GM19328 (cell line): ENCODE data around the gene RNF103.

Experiments
- ATAC-seq: cut with Tn5 transposase; IDR thresholded peaks from one replicate; pipeline ENCODE4 v1.9.1; 2021; ENCODE audit warnings: mild to moderate bottlenecking, moderate library complexity; ENCODE audit not compliant: unreplicated experiment

Gene RNF103

DNA sequence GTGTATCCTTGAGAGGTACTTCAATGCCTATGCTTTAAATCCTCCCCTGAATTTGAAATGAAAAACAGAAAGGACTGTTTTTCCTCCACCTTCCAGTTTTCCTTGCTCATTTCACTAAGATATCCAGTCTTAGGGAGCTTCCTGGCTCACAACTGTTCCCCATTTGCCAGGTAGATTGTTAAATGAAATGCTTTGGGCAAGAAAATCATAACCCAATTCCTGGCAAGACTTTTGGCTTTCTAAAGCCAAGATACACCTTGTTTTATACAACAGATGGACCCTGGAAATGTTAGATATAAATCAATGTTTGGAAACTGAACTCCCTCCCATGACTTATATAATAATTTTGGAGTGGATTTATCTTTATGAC, 56.9 kb downstream of the RNF103 start:
- no peak for ATAC-seq

DNA sequence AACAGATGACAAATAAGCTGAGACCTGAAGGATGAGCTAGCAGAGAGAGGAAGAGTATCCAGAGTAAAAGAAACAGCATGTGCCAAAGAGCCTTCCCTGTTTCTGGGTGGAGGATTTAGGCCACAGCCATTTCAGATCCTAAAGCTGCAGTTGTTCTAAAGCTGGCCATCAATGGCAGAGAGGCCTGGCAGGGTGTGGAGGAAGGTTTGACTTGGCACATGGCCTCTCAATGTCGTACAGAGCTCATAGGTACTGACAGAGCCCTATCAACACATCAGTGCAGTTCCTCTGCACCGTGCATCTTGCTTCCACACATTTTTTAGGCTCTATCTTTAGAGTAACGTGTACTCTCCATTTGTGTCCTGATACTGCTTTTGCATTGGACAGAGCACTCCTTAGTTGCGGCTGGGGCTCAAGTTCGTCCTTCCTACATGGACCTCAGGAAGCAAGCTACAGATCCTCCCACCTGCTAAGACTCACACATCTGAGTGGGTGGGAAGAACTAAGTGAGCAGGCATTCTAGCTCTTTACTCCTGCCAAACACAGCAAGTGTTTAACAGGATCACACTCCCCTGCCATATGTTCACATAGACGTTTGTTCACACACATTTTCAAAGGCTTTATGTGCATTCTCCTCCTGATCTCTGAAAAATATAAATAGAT, 57.4 kb downstream of the RNF103 start:
- ATAC-seq = no peak

GRCh38 chr2:86563650-86564061, 60.0 kb downstream of the RNF103 start:
- no peak for ATAC-seq

DNA sequence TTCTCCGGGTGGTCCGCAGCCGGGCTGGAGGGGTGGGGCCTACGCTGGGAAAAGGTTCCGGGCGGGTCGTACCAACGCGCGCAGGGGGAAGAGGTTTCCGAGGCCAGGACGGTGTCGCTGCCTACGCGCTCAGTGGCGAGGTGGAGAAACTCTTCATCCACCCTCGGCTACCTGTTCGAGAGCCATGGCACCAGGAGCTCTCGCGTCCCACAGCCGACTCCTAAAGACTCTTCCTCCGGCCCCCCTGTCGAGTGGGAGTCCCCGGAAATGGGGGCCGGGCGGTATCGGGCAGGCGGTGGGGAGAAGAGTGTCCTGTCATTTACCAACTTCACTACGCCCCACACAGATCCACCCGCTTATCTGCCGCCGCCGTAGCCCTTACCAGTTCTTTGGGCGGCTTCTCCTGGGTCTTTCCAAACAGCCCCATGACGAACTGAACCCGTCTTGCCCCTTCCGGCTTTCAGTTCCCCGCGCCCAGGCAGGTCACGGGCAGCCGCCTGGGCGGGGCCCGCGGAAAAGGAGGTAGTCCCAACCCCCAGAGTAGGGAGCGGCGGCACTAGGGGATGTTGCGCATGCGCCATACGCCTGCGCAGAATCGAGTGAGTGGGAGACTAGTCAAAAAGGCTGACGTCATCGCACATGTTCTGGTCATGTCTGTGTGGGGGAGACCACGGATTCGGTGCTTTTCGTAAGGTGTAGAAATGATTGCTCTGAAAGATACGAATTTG, 60.6 kb downstream of the RNF103 start, which contains the start of gene CHMP3:
Gene CHMP3, minus strand, starts transcription at position 522 of the 728 bp plus-strand sequence. Its CDS starts 95 bp downstream, at position 427.
- ATAC-seq = peak; percentile 86

GRCh38 chr2:86562485-86562921, 61.2 kb downstream of the RNF103 start:
- peak; percentile 8 for ATAC-seq

DNA sequence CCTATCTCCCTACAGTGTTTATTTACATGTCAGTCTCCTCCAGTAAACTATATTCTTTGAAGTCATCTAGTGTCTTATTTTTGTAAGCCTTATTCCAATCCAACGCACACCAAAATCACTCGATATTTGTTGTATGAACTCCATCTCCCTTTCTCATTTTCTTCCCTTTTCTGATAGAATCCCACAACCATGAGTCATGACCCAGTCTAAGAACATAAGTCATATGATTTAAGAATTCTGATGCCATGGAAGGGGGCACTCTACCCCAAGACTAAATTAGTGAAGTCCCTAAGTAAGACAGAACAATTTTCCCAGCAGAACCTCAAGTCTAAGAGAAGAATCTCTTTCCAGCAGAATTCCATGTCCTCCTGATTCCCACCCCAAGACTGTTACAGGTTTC, 65.8 kb downstream of the RNF103 start:
- no peak for ATAC-seq

GRCh38 chr2:86556508-86556907, 67.2 kb downstream of the RNF103 start:
- ATAC-seq = no peak
